Ammon's horn (tissue), 1 donor: Measurements from ENCODE around the gene BTG1.

Experiments used
- DNase-seq: peaks from one replicate; pipeline ENCODE4 v3.0.0-alpha.2; 2016; ENCODE audit warnings: low spot score

The BTG1 gene, protein sequence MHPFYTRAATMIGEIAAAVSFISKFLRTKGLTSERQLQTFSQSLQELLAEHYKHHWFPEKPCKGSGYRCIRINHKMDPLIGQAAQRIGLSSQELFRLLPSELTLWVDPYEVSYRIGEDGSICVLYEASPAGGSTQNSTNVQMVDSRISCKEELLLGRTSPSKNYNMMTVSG

DNA sequence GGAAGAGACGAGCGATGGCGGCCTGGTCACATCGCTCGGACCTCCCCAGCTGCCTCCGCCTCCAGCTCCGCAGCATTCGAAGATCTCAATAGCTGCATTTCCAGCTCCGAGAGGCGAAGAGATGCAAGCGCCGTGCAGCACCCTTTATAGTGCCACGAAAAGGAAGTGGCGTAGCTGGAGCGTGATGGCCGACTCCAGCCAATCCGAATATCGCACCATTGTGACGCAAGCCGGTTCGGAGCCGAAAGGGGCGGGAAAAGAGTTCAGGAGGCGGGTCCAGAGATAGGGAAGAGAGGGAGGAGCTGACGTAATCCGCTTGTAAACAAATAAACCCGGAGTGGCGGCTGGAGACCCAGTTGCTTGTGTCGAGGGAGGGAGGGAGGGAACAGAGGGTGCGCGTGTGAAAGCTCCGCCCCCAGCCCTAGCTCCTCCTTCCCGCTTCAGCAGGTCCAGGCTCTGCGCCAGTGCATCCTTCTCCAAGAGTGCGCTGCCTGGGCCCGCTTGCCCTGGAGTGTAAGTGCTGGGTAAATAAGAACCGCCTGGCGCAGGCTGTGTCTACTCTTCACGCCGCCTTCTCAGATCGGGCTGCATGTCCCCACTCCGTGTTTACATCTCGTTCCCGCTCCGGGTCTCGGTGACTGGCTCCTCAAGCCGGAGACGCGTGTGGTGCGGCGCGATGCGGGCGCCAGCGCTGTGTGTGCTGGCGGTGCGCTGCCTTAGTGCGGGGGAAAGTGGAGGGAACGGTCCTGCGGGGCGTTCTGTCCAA lies at the start of gene BTG1:
TSS of gene BTG1 (minus strand) at position 116 of the 766 bp plus-strand sequence. CDS start 311 bp downstream, outside the sequence.
- DNase-seq = peak; percentile 100

DNA sequence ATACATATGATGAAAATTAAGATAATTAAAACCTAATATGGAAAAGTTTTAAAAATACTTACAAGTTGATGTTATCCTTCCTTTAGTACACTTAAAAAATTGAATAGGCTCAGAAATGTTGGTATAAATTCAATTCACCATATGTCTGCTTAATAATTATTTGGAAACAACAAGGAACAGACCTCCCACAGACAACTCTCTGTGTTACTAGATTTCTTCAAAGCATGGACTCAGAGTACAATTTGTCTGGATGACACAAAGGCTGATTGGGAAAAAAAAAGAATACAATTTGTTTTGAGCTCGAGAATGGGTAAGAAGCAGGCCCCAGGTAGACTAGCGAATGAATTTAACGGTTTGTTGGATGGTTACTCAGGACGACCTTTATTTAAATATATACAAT lies 48.9 kb upstream of the BTG1 start:
- DNase-seq = no peak

DNA sequence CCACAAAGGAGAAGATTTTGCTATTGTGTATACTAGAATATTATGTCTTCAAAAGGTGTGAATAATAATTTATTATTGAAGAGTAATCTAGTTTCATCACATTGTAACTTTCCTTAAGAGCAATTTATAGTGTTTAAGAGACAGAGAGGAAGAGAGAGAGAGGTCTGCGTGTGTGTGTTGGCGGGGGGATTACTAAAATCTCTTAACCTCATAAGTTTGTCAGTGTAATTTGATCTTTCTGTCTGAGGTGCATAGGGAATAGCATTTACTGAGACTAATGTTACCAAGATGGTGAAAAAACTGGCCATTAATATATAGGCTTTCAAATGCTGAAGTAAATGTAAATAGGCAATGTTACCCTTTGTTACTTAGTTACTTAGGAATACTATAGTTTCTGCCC lies 48.2 kb upstream of the BTG1 start:
- DNase-seq = no peak

DNA sequence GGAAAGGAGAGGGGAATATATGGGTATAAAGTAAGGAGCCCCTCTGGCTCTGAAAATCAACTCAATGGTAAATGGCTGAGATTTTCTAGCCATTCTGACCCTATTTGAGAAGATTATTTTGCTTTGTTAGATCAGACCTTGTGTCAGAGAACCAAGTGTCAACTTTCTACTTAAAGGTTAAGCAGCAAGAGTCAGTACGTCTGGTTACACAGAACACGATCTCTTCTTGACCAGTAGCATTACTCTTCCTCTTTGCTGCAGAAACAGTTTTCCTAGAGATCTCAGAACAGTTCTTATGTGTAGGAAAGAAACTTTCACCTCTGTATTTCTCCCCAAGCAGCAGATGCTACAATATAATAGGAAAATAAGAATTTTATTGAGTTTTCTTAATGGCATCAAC lies 47.4 kb upstream of the BTG1 start:
- DNase-seq = peak; percentile 8

DNA sequence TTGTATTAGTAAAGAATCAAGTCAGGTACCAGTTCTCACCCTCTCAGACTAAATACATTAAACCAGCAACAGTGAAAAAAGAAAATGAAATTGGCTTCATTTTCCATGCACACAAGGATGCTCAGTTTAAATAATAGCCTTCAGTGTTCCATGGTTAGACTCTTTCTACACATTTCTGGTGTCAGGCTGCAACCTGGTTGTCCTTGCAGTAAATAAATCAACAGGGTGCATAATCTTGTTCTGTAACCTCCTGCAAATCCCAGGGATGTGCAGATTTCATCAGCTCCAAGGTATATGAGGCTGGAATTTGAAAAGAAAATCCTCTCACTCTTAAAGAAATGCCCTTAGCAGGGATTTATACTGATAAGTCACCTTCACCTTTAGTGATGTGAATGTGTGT lies 46.7 kb upstream of the BTG1 start:
- DNase-seq = no peak

DNA sequence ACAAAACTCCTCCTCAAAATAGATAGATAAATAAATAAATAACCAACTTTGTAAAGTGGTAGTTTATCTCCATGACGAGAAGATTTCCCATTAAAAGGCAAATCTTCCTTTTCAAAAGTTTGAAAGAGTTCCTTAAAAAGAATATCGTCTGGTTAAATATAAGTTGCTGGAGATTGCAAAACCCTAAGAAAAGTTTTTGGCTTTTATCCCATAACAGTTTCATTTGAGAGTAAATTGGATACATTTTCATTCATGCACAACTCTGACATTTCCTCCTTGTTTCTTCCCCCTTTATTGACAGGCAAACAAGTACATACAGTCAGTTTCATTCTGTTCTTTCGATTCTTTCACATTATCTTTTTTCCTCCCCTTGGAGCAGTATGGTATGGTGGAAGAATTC lies 45.4 kb upstream of the BTG1 start:
- no peak for DNase-seq

DNA sequence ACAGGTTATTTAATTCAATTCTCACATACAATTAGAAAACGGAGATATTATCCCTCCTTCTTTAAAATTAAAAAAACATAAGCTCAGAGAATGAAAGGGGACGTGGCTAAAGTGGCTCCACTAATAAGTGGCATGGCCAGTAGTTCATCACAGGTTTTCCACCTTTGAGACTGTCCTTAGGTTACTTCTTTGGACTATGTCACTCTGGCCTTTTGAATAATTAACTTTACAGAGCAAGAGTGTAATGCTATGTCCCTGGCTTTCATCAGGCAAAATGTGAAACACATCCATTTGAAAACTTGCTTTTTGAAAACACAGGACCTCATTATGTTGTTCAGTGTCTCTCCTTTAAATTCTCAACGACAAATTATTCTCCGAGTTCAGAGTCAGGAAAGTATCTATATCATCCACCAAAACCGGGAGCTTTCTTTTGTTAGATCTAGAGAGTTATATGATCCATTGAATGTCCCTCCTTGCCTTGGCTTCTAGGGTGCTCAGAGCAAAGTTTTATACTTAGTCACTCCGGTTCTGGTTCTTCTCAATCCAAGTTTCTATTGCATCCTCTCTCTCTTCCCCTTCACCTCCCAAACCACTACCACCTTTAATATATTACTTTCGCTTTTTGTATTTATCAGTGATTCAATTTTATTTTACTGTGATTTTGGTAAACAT lies 43.0 kb upstream of the BTG1 start:
- DNase-seq = no peak

DNA sequence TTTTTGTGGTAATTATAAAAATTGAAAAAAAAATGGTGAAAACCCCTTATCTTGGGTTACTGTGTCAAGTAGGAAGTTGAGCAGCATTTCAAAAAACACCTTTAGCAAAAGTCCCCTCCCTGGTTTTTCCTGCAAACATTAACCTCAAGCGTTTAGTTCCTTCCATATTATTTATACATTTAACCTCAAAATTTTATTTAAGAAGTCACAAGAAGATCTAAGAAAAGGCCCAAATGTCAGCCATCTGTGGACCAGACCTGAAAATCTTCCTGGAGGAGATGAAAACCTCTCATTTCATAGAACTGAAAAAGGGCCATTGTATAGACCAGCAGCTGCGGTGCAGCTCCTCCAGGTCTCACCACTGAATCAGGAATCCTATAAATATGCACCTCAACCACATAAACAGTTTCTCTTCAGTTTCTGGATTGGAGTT lies 40.4 kb upstream of the BTG1 start:
- no peak for DNase-seq

DNA sequence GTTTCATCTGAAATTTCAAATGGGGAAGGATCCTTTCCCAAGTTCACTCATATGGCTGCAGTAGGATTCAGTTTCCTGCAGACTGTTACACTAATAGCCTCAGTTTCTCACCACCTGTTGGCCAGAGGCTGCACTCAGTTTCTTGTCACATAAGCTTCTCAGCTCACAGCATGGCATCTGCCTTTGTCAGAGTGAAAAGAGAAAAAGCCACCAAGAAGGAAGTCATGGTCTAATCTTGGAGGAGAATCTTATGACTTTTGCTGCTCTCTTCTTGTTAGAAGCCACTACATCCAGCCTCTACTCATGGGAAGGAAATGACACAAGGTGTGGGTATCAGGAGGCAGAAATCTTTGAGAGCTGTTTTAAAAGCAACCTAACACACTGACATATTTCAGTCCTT lies 39.4 kb upstream of the BTG1 start:
- DNase-seq = peak; percentile 15

DNA sequence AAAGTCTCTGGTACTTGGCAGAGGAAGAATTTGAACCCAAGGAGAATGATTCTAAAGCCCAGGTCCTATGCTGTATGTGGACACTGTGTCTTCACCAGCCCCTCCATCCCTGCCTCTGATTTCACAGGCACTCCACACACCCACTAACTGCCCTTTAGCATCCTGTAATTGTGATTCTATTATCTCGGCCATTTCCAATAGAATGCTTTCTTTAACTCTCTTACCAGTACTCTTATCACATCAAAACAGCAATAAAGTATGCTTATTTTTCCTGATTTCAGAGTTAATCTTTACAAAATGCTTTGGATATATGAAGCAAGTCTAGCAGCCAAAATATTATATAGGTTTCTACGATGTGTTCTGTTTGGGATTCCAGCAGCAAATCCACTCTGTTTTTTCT lies 37.9 kb upstream of the BTG1 start:
- no peak for DNase-seq

DNA sequence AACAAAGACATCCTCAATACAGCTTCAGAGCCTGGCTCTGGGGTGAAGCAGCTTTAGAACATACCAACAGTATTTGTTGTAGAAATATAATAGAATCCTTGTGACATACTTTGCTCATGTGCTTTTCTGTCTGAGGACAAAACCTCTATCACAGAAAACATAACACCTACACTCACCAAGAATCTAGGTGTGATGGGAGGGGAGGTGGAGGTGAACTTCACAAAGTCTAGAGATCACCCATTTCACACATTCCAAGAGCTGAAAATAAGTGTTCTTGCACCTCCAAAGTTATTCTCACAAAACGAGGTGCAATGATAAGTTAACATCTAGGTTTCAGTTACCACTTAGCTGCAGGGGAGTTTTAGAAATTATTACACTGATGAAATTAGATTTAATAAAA lies 32.7 kb upstream of the BTG1 start:
- DNase-seq = no peak

DNA sequence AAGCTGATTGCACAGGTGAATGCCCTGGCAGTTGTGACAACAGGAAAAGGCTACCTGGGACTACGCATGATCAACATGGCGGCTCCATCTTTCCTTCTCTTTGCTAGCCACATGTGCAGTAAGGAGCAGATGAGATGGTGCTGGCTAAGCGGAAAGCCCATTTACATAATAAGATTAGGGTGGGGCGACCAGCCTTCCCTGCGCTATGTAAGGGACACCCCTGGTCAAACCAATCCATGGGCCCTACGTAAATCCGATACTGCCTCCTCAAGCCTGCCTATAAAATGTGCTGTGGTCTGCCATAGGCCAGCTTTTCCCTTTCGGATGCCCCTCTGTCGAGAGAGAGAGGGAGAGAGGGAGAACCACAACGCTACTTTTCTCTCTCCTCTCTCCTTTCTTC lies 31.0 kb upstream of the BTG1 start:
- DNase-seq = no peak

DNA sequence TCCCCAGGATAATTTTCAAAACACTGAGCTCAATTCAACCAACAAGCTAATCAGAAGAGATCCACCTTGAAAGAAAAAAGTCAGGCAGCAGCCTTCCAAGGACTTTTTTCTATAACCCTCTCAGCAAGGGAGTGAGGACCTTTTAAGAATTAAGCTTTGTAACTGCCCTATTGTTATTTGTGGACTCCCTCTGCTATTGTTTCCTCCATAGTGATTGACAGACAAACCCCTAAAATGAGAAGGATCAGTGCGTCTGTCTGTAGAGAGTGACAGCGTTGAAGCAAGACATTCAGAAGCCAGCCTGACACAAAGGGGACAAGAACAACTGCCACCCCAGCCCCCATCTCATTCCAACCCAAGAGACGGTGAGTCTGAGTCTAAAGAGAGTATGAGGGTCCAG lies 30.3 kb upstream of the BTG1 start:
- DNase-seq = no peak

DNA sequence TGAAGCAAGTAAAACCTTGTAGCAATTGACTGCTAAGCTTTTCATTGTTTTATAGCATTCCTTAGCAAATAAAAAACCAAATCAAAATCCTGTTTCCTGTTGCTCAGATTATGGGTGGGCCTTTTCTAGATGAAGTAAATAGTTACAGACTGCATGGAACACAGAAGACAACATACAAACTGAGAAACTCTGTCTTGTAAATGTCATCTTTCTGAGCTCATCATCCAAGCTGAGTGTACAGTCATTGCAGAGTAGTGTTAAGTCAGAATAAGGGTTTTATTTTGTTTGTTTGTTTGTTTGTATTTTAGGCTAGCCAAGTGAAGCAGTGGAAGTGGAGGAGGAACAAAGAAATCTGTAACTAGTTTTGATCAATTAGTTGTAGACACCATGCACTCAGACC lies 24.4 kb upstream of the BTG1 start:
- DNase-seq = no peak

DNA sequence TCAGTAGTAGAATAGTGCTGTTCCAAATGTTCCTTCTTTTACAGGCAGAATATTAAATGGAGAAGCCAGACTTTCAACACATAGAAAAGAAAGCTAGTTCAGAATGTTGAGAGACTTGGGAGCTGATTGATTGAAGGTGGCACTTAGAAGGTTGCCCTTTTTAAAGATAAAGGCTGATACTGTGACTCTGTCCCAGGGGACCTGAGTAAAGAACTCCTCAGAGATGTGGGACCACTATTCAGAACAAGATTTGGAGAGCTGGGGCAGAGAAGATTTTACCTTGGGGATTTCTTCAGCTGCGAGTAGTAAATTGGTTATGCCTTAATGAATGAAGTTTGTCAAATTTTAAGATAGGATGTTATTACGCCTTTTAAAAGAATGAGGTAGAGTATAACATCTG lies 21.4 kb upstream of the BTG1 start:
- DNase-seq = no peak

DNA sequence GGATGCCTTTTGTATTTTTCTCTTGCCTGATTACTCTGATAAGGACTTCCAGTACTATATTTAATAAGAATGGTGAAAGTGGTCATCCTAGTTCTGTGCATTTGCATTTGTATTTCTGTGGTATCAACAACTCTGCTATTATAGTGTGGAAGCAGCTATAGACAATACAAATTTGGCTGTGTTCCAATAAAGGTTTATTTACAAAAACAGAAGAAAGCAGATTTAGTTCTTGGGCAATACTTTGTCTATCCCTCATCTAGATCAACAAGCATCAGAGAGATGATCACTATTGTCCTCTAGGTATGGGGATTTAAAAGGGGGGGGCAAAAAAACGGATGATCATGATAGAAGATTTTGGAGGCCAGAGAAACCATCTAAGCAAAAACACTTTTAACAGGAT lies 19.1 kb upstream of the BTG1 start:
- no peak for DNase-seq

DNA sequence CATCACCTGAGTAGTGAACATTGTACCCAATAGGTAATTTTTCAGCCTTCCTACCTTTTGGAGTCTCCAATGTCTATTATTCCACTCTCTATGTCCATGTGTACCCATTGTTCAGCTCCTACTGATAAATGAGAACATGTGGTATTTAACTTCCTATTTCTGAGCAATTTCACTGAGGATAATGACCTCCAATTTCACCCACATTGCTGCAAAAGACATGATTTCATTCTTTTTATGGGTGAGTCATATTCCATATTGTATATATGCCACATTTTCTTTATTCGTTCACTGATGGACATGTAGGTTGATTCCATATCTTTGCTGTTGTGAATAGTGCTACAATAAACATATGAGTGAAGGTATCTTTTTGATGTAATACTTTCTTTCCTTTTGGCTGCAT lies 16.4 kb upstream of the BTG1 start:
- DNase-seq = no peak

DNA sequence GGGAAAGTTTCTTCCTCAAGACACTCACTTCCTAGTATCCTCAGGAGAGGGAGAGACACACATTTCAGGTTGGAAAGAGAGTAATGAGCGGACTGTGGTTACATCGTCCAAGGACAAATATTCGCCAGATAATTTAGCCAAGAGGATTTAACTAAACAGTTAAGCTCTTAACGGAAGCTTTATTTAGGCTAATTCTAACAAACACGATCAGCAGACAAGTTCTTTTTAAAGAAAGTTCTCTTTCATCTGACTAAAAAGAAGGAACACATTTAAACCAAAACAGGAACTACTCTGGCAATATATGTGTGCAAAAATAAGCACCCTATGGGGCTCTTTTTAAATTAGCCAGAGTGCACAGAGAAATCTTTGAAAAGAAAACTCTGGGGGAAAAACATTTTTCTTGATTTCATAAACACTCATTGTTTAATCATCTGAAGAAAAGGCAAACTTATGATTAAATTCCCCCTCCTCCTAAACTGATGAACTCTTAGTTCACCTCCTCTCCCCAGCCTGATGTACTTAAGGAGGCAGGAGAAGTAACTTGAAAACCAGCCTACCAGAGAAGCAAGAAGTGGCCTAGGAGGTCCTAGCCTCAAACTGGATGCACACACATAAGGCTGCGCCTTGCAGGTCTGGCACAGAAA lies 13.3 kb upstream of the BTG1 start:
- peak; percentile 33 for DNase-seq

DNA sequence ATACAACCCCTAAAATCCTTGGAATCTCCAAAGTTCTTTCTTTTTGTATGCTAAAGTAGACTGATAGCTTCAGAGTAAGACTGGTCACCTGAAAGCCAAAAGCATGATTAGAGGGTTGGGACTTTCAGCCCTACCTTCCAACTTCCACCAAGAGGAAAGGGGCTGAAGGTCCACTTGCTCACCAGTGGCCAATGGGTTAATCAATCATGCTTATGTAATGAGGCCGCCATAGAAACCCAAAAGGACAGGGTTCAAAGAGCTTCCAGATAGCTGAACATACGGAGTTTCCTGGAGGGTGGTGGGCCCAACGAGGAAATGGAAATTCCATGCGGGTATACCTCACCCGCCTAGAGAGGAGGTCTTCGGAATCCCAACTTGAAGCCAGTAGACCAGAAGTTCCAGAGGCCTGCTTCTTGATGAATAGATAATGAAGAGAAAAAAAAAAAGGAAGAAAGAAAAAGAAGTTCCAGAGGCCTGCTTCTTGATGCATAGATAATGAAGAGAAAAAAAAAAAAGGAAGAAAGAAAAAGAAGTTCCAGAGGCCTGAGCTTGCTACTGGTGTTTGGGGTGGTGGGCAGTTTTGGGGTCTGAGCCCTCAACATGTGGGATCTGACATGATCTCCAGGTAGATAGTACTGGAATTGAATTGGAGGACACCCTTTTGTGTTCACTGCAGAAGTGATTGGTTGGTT lies 11.2 kb upstream of the BTG1 start:
- no peak for DNase-seq

DNA sequence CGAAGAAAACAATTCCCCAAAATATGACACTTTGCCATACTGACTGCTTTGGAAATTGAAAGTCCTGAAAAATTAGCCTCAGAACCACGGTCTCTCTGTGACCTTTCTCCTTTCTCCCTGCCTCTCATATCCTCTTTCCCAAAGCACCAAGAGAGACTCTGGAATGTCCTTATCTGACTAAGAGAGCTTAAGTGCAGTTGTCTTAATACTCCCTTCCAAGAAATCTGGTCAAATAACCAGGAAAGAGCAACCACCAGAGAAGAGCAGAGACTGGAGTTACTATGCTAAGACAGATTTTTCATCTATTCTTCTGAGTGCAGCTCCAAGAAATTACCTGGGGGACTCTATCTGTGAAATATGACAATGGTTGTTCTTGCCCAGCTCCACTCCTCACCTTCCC lies 10.5 kb upstream of the BTG1 start:
- no peak for DNase-seq

DNA sequence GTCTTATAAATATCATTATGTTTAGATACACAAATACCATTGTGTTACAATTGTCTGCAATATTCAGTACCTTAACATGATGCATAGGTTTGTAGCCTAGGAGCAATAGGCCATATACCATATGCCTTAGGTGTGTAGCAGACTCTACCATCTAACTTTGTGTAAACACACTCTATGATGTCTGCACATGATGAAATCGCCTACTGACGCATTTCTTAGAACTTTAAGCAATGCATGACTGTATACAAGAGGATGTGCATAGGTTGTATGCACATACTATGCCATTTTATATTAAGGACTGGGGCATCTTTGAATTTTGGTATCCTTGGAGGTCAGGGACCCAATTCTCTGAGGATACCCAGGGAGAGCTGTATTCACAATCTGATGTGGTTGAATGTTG lies 10.1 kb upstream of the BTG1 start:
- no peak for DNase-seq

DNA sequence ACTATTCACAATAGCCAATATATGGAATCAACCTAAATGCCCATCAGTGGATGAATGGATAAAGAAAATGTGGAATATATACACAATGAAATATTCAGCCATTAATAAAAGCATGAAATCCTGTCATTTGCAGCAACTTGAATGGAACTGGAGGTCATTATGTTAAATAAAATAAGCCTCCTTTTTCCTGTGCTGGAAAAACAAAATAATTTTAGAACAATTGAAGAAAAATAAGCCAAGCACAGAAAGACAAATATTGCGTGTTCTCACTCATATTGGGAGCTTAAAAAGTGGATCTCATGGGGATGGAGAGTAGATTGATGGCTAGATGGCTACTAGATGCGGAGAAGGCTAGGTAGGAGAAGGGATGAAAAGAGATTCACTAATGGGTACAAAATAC lies 6.3 kb upstream of the BTG1 start:
- DNase-seq = no peak
